T-helper 22 cell (primary cell): Measurements from ENCODE around the gene KLHL30.
"Not testable (repeated sequence)": the region's sequence is repeated elsewhere in the genome, so short reads cannot be mapped to it uniquely, and the experiment has no call there.

Source experiments
- DNase-seq: peaks from one replicate; pipeline ENCODE4 v3.0.0-alpha.2; 2020; ENCODE audit warnings: low read depth

The KLHL30 gene

DNA sequence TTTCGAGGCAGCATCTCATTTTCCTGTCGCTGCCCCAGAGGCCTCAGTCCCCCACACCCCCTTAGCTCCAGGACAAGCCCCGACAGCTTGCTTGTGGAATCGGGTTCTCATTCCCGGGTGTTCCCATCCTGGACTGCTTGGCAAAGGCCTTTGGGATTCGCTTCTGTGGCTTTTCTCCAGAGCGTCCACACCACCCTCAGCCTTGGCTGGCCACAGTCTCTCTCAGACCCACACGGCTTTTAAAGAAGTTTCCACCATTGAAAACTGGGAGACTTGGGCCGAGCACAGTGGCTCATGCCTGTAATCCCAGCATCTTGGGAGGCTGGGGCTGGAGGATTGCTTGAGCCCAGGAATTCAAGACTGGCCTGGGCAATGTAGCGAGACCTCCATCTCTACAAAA, 35.6 kb upstream of the KLHL30 start:
- no peak for DNase-seq

DNA sequence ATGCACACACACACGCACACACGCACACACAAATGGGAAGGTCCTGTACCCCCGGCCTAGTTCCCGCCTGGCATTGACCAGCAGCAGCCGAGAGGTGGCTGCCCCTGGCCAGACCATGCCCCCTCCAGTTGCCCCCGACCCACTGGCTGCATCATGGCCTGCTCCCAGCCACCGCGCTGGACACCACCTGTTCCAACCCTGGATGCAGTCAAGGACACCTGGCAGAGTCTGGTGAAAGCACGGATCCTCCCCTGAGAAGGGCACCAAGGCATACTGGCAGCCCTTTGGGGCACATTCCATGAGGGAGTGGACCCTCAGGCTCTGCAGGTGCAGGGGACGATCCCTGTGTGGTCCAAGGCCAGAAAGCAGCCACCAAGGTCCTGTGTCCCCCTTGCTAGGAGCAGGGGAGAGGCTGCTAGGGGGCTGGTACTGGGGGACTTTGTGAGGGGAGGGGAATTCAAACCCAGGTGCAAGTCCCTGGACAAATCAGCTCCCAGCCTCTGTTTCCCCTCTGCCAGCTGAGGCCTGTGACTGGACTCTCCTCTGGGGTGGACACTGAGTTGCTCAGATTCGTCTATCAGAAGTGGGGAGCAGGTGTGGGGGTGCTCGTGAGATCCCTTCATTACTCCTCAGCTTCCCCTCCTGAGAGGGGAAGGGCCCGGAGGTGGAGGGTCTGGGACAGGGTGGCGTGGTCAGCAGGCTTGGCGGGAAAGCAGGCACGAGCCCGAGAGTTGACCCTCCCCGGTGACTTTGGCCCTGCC, 34.8 kb upstream of the KLHL30 start:
- DNase-seq: no peak

DNA sequence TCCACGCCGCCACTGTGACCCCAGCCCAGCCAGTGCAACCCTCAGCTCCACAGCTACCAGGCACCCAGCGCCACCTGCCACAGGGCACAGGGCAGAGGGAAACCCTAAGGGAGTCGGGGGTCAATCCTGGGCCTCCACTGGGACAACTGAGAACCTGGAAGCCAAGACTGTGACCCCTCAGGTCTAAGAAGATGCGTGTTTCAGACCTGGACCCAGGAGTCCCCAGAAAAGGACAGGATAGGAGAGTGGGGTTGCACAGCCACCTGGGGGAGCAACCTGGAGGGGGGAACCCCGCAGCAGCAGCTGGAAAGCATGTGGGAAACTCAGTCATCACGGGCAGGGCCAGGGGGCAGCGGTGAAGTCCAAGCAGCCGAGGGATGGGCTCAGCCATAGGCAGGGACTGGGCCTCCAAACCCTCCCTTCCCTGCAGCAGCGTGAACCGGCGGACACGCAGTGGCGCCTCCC, 34.2 kb upstream of the KLHL30 start:
- no peak for DNase-seq

DNA sequence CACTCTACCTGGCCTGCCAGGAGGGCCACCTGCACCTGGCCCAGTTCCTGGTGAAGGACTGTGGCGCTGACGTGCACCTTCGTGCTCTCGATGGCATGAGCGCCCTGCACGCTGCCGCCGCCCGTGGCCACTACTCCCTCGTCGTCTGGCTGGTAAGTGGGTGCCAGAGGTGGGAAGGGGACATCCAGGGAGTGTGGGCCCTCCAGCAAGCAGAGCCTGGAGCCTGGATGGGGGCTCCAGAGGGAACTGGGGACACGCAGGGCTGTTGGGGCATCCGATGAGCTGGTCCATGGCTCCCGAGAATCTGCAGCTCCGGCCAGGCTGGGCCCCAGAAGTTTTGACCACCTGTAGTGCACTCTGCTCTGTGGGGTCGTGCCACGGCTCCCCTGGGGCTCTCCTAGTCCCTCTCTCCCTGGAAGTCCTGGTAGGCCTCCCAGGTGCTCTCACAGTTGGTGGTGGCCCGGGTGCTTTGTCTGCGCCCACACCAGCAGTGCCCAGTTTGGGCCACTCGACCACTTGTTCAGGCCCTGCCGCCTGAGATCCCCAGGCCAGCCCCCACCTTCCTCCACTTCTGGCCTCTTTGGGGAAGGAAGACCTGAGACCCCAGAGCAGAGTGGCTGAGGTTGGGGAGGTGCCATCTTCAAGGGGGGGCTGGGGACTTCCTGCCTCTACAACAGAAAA, 33.6 kb upstream of the KLHL30 start:
- no peak for DNase-seq

DNA sequence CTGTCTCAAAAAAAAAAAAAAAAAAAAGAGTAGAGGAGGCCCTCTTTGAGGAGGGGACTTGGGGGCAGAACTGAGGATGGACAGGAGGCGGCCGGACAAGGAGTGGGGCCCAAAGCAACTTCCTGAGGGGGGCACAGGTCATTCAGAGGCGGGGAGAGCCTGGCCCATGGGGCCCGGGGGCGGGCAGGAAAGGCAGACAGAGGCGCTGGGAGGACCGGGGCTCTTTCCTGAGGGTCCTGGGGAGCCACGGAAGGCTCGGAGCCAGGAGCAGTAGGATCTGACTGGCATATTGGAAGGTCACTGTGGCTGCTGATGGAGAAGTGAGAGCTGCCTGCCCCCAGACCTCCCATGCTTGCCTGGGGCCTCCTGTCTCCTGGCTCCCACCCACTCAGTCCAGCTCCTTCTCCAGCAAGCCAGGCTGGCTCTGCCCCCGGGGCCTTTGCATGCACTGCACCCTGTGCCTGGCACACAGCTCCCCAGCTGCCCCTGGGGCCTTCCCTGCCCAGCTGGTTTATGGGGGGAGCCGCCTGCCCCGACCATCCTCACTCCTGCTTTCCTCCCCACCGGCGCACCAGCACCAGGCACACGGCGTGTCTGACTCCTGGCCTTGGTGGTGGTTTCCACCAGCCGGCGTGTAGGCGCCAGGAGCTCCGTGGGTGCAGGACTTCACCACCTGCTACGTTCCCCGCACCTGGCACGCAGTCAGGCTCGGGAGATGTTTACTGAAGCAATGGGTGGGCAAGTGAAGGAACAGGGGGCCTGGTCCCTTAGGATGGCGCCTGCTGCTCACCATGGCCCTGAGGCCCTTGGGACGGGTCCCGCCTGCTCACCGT, 32.7 kb upstream of the KLHL30 start:
- no peak for DNase-seq

DNA sequence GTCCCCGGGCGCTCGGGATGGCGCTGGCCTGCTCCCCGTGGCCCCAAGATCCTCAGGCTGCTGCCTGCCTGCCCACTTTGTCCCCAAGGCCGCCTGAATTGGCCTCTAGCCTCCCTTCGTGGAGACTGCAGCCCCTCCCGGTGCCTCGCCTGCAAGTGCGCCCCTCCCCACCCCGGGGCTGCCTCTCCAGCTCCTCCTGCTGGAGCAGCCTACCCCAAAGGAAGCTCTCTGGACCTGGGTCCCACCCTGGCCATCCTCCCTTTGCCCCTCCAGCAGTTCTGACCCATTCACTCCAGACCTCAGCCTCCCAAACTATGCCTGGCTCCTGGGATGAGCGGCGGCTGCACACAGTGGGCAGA, 32.1 kb upstream of the KLHL30 start:
- DNase-seq: no peak

DNA sequence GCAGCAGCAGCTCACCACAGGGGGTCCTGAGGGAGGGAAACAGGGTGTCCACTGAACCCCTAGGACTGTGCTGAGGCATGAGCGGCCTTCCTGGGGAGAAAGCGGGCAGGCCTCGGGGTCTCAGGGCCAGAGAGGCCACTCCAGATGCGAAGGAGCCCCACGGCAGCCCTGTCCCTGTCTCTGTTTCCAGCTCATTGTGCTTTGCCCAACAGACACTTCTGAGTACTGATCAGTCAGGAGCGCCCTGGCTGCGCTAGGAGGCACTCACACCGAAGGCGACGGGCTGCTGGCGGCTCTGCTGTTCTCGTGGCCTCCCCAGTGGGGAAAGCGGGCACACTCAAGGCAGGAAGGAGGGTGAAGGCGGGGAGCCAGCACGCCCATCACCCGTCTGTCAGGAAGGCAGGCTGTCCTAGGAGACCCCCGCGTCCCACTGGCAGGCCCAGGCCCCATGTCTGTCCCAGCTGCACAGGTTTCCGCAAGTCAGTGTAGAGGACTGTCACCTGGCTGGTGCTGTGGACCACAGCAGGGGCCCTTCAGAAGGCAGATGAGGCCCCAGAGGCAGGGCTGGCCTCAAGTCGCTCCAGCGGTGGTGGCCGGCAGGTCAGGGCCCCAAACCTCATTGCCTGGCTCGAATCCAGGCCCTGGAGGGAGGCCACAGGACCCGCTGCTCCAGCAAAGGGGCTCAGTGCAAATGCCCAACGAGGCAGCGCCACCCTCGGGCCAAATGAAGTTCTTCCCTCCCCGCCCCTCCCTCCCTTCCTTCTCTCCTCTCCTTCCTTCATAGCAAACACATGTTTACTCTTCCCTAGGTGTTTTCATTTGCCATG, 31.6 kb upstream of the KLHL30 start:
- DNase-seq: no peak

DNA sequence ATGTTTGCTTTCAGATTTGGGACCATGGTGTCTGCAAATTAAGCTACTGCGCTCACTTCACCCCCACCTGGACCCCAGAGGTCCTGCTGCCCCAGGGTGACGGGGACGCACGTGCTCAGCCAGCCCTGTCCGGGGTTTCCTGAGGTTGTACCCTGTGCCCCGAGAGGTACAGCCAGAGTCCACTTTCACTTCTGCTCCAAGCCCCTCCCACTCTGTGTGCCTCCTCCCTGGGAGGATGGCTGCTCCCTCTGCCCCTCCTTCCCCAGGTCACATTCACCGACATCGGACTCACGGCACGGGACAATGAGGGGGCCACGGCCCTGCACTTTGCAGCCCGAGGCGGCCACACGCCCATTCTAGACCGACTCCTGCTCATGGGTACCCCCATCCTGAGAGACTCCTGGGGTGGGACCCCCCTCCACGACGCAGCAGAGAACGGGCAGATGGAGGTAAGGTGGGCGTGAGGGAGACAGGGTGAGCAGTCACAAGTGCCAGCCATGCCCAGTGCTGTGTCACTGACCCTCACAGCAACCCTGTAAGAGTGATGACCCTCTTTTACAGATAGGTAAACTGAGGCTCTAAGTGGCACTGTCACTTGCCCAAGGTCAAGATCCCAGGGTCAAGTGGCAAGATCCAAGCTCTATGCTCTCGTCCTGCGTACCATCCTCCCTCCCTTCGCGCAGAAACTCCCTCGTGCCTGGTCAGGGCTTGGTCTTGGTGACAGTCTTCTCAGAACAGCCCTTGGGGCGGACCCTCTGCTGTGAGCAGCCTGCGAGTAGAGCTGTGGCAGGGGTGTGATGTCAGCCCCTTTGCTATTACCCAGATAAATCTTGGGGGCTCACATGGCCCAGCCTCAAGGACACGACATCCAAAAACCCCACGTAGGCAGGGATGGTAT, 30.7 kb upstream of the KLHL30 start:
- no peak for DNase-seq

DNA sequence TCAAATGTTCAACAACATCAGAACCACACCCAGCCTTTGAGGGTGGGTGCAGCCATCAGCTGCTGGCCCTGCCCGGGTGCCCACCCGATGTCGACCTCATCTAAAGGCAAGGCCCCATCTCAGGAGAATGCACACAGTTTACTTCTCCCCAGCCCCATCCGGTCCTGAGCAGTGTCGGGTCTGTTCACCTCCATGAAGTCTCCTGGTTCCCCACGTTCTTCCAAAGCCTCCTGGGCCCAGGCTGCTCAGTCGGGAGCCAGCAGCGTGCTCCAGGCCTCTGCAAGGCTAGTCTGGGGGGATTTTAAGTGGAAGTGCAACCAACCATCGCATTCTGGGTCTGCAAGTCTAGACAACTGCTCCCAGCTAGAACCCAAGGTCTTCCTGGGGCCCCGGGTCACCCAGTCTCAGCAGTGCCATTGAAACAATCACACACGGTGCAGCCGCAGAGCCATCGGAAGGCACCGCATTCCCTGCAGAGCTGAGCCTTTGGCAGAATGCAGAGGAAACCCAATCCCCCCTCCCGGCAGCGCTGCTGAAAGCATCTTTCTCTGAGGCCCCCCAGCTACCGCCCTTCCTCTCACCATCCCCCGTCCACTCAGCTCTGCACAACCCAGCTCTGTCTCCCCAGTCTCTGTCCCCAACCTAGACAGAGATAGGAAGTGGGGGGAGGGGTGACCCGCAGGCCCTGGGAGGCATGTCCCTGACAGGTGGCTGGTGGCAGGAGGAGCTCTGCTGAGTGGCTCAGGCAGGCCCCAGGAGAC, 29.9 kb upstream of the KLHL30 start:
- no peak for DNase-seq

DNA sequence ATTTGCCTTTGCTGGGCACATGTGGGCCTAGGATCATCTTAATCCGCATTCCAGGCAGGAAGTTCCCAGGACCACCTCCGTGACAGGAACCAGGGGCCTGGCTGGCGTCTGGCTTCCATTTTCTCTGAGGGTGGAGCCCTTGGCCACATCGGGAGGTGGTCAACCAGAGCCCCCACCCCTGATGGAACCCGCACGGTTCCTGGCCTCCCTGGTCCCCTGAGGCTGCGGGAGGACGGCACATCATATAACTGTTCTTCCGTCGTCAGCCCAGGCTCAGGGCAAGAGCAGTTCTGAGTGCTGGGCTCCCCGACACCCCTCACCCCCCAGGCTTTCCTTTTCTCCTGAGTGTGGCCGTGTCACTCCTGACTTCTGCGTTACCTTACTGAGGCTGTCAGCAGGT, 24.9 kb upstream of the KLHL30 start:
- no peak for DNase-seq

DNA sequence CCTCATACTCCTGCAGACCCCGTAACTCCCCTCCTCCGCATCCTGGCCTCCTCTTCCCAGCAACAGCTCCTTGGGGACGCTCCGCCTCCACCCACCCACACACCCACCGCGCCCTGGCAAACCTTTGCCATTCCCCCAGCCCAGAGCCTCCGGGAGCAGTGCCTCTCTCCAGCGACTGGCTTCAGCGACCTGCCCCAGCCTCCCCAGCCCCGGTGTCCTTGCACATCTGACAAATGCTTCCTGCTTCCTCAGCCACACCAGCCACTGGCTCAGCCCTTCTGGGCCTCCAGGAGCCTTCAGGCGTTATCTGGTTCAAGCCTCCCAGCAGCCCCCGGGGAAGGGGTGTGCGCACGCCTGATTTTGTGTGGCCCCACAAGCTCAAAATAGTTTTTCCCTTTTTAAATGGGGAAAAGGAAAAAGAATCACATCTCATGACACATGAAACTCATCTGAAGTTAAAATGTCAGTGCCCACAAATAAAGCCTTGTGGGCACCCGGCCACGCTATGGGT, 24.1 kb upstream of the KLHL30 start:
- no peak for DNase-seq

DNA sequence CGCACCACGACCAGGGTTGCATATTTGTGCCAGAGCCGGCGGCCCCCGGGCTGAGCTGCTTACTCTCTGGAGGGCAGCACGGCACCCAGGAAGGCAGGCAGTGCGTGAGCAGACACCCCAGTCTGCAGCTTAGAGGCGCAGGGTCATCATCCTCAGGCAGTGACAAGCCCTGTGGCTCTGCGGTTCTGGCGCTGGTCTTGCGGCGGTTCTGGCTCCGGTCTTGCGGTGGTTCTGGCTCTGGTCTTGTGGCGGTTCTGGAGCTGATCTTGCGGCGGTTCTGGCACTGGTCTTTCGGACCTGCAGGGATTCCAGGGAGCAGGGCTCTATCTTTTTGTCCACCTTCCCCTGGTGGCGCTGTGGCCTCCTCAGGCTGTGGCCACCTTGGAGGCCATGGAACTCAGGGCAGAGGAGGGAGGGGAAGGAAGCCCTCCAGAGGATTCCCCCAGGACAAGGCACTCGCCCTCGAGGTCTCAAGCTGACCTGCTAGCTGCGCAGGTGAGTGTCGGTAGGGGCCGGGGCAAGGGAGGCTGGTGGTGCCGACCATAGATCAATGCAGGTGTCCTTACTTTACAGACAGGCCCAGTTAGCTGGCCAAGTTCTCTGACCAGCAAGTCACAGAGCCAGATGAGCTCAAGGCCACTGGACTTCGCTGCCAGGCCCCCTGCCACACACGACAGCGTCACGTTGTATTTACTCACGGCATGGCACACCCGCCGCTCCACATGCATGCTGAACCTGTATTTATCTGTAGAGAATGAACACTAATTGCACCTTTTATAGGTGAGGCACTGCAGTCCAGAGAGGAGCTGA, 23.4 kb upstream of the KLHL30 start:
- no peak for DNase-seq

DNA sequence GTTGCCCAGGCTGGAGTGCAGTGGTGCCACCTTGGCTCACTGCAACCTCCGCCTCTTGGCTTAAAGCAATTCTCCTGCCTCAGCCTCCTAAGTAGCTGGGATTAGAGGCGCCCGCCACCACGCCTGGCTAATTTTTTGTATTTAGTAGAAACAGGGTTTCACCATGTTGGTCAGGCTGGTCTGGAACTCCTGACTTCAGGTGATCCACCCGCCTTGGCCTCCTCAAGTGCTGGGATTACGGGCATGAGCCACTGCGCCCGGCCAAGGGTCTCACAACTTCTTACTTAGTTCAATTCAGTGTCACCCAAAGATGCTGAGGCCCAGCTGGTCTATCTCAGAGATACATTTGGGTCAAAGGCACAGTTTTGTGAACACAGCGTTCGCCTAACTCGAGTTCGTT, 22.8 kb upstream of the KLHL30 start:
- DNase-seq: not testable (repeated sequence)

DNA sequence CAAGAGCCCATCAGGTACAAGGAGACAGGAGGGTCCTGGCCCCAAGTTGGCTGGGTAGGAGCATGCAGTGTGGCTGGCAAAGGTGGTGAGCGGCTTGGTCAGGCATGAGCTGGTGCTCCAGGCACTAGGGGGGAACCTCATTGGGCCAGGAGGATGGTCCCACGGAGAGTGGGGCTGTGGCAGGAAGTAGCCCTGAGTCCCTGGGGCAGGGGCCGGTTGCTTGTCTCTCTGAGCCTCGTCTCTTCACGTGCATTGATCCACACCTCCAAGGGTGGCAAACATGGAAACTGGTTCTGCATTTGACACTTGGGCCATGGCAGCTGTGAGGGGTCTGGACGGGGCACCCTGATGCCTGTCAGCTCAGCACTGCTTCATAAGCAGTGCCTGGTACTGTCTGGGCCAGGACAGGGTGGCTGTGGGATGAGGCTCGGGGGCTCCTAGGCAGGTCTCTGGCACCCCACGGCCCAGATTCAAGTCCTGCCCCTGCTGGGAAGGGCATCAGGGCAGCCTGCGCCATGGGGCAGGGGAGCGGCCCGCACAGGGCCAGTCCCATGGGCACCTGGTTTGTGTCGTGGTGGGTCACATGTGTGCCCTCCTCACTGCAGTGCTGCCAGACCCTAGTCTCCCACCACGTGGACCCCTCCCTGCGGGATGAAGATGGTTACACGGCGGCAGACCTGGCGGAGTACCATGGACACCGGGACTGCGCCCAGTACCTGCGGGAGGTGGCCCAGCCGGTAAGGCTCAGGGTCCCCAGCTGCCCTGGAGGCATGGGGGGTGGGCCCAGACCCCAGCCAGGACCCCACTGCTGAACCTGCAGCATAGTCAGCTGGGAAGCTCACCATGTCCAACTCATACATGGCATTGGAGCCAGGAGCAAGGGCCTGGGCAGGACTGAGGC, 21.9 kb upstream of the KLHL30 start:
- no peak for DNase-seq

DNA sequence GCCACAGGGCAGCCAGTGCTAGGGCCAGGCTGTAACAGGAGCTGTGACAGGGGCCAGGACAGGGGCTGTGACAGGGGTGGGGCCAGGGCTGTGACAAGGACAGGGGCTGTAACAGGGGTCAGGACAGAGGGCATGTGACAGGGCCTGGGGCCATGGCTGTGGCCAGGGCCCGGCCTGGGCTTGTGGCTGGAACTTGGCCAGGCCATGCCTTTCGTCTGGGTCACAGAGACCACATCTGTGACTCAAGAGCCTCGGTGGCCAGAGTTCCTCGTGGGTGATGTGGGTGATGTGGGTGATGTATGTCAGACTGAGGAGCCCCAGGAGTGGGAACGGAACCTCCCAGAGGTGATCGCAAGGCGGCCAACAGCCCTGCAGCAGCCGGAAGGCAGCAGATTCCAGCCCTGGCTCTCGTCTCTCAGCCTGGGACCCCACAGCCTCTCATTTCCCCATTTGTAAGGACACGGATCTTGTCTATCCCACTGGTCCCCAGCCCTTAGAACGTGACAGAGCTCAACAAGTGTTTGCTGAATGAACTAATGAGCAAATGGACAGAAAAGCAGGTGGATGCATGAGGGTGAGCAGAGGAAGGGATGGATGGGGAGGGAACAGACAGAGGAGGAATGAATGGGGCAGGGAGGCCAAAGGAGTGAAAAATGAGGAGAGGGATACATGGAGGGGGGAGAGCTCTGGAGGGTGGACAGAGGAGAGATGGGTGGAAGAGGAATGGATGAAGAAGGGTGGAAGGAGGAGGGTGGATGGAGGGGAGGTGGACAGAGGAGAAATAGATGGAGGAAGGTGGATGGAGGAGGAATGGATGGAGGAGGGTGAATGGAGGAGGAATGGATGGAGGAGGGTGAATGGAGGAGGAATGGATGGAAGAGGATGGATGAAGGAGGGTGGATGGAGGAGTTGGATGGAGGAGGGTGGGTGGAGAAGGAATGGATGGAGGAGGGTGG, 21.0 kb upstream of the KLHL30 start:
- DNase-seq: no peak

DNA sequence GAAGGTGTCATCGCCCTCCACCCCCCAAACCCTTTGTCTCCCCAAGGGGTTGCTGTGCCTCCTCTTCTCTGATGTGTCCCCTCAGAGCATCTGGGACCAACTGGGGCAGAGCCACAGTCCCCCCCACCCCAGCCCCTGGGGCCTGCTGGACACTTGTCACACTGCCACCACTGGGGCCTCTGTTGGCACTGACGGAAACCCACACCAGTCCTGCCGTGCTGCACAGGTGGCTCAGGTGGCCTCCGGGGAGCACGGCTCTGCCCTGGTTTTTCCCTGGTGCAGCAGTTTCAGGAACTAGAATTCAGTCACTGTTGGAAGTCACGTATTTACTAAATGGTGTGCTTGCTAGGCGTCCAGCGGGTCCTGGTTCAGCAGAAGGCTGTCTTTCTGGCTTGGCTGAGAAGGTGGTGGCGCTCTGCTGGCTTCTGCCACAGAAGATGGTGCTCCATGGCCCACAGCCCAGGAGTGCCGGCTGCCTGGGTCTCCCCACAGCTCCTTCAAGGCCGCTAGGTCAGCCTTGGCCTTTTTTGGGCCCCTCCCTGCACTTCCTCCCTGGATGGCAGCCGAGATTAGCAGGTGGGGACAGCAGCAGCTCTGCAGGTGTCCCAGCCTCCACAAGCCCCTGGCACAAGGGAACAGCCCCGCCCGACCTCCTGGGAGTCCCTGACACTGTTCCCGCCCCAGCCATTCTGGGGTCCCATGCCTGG, 18.6 kb upstream of the KLHL30 start:
- DNase-seq: no peak
